Purkinje cell (primary cell): ENCODE measurements around the gene NMB. TPM values are rescaled to one million over a fixed set of nuclear protein-coding genes. Genes with fewer than 3 reads are reported as not detected.

Experiments
- polyA plus RNA-seq: library from polyadenylated mRNA; unstranded; fragments of >200 nt; fragmentation: Nextera tagmentation; gene quantifications from 2 replicates; pipeline ENCODE4 v1.2.1, GENCODE V29; 2014

NMB gene, protein sequence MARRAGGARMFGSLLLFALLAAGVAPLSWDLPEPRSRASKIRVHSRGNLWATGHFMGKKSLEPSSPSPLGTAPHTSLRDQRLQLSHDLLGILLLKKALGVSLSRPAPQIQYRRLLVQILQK
- 1.4 and 6.1 TPM in 2 replicates for polyA plus RNA-seq

DNA sequence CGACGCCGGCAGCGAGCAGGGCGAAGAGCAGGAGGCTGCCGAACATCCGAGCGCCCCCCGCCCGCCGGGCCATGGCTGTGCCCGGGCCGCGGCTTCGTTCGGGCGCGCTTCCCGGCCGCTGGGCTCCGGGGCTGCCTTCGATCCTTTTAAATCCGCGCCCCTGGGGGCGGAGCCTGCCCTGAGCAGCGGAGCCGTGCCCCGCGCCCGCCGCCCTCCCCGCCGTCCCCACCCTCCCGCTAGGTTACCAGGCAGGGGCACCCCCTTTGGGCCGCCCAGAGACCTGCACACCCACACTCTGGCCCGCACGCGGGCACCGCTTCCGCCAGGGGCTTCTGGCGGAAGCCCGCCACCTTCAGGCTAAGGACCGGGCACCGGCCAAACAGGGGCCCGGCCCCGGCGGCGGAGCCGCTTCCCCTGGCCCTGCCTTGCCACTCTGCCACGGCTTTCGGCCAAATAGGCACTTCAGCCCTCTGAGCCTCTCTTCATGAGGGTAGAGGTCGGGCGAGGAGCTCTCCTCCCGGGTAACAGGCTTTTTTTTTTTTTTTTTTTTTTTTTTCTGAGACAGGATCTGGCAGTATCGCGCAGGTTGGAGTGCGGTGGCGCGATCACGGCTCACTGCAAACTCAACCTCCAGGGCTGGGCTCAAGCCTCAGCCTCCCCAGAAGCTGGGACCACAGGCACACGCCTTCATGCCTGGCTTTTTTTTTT is at the start of gene NMB:
Gene NMB (minus strand): TSS at position 120 of the 708 bp plus-strand sequence. CDS start 47 bp downstream, at position 73.

DNA sequence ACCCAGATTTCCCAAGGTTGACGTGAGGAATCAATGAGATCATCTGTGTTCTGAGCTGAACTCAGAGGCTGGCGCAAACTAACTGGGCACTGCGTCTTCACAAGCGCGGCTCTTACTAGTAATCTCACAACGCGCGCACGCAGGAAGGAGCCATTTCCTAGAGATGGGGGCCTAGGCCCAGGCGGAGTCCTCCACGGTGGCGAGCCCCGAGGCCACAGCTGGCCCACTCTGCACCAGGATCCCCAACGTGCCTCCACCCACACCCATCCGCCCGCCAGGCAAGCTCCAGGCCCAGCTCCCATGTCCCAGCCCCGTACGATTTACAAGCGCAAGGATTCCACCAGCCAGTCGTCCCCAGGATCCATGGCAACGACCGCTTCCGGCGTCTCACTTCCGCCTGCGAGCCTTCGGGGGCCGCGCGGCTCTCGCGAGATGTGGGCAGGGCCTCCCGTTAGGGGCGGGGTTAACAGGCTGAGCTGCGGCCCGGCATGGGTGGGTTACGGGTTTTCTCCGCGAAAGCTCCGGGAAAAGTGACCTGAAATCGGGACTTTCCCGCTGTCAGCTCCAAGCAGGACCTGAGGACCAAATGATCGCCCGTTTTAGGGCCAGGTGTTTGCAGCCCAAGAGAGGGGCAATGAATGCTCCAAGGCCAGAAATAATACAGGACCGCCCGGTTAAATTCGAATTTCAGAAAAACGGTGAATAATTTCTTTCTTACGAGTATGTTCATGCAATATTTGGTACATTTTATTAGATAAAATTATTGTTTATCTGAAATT is 3.9 kb downstream of the NMB start, which contains the start of gene WDR73:
Gene WDR73 (minus strand): TSS at position 374 of the 779 bp plus-strand sequence. CDS start 9 bp downstream, at position 365.

Other genes starting within 250 kb of the NMB start
- gene ZSCAN2, start 57.2 kb downstream of the NMB start, polyA plus RNA-seq: 0.90 and 2.1 TPM in 2 replicates
- gene WDR73, start 3.9 kb downstream of the NMB start, polyA plus RNA-seq: 3.9 and 19.9 TPM in 2 replicates
- gene SEC11A, start 57.9 kb upstream of the NMB start, polyA plus RNA-seq: 86.0 and 105 TPM in 2 replicates
- 0.94 and 1.8 TPM in 2 replicates for gene ZNF592, start 90.4 kb upstream of the NMB start, polyA plus RNA-seq
- not detected in 2 replicates for gene ALPK3, start 159.2 kb upstream of the NMB start, polyA plus RNA-seq
- not detected in 2 replicates for gene SLC28A1, start 226.5 kb upstream of the NMB start, polyA plus RNA-seq